Hepatocyte (in vitro differentiated cells): ENCODE results near the gene AAGAB.
"Not testable (repeated sequence)": the region's sequence is repeated elsewhere in the genome, so short reads cannot be mapped to it uniquely, and the experiment has no call there.

Source experiments
- EZH2 ChIP-seq: fragments of 200-600 bp; sonication (generic); IDR thresholded peaks from 2 replicates; pipeline ENCODE4 v1.6.1; 2016; ENCODE audit warnings: antibody characterized with exemption, mild to moderate bottlenecking, borderline replicate concordance
- EZH2phosphoT487 ChIP-seq: fragments of 200-600 bp; sonication (generic); IDR thresholded peaks from one replicate; pipeline ENCODE4 v1.6.1; 2018; ENCODE audit warnings: antibody characterized with exemption, mild to moderate bottlenecking, low read depth, moderate library complexity; ENCODE audit not compliant: unreplicated experiment, severe bottlenecking
- TF ChIP-seq, protein P1 (sequence below): fragments of 200-600 bp; sonication (generic); IDR thresholded peaks from 2 replicates; pipeline ENCODE4 v1.5.1; 2016; ENCODE audit warnings: antibody characterized with exemption, mild to moderate bottlenecking; ENCODE audit not compliant: poor library complexity

DNA sequence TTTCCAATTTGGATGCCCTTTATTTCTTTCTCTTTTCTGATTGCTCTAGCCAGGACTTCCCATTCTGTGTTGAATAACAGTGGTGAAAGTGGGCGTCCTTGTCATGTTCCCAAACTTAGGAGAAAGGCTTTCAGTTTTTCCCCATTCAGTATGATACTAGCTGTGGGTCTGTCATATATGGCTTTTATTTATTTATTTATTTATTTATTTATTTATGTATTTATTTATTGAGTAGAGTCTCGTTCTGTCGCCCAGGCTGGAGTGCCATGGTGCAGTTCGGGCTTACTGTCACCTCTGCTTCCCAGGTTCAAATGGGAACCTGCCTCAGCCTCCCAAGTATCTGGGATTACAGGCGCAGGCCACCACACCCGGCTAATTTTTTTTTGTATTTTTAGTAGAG lies 31.9 kb upstream of the AAGAB start:
- TF ChIP-seq, protein P1, sequence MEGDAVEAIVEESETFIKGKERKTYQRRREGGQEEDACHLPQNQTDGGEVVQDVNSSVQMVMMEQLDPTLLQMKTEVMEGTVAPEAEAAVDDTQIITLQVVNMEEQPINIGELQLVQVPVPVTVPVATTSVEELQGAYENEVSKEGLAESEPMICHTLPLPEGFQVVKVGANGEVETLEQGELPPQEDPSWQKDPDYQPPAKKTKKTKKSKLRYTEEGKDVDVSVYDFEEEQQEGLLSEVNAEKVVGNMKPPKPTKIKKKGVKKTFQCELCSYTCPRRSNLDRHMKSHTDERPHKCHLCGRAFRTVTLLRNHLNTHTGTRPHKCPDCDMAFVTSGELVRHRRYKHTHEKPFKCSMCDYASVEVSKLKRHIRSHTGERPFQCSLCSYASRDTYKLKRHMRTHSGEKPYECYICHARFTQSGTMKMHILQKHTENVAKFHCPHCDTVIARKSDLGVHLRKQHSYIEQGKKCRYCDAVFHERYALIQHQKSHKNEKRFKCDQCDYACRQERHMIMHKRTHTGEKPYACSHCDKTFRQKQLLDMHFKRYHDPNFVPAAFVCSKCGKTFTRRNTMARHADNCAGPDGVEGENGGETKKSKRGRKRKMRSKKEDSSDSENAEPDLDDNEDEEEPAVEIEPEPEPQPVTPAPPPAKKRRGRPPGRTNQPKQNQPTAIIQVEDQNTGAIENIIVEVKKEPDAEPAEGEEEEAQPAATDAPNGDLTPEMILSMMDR: not testable (repeated sequence)
- TF ChIP-seq EZH2phosphoT487, EZH2: not testable (repeated sequence)
